A673 (cell line): ENCODE data around the gene AARS2. TPM values are rescaled to one million over a fixed set of nuclear protein-coding genes. Genes with fewer than 3 reads are reported as not detected.

ENCODE experiments used
- BruUV-seq: library from RNA; stranded (reverse); fragments of 400-500 nt; replicated peaks from 2 replicates; lab custom pipeline; 2021; lab: Mats Ljungman, UMichigan
- CTCF ChIA-PET: fragments of 300-600 bp; sonication (Branson Sonifier 250); formaldehyde crosslinking; loops from one replicate; lab custom pipeline; 2022; ENCODE audit warnings: antibody characterized with exemption; lab: Charles Lee
- POLR2A ChIA-PET: fragments of 300-600 bp; sonication (Branson Sonifier 250); formaldehyde crosslinking; loops from one replicate; lab custom pipeline; 2022; ENCODE audit warnings: antibody characterized with exemption; ENCODE audit not compliant: low non-redundant PET; lab: Charles Lee
- DNase-seq: peaks from one replicate; pipeline ENCODE4 v3.0.0-alpha.2; 2015; ENCODE audit warnings: low spot score
- H3K27ac ChIP-seq: fragments of 200-600 bp; sonication (generic); 2 replicates; pipeline ENCODE4 v1.5.1; 2016; ENCODE audit warnings: mixed run types, low read depth, mild to moderate bottlenecking, mixed read lengths, antibody characterized with exemption, low read length; ENCODE audit not compliant: poor library complexity, severe bottlenecking
- H3K27me3 ChIP-seq: fragments of 200-600 bp; sonication (generic); replicated peaks from 2 replicates; pipeline ENCODE4 v1.6.1; 2017; ENCODE audit warnings: mixed run types, low read depth, mild to moderate bottlenecking, mixed read lengths, antibody characterized with exemption, low read length; ENCODE audit not compliant: insufficient read depth, poor library complexity
- H3K36me3 ChIP-seq: fragments of 200-600 bp; sonication (generic); 2 replicates; pipeline ENCODE4 v1.6.1; 2016; ENCODE audit warnings: mixed run types, mild to moderate bottlenecking, mixed read lengths, antibody characterized with exemption, low read length; ENCODE audit not compliant: insufficient read depth, poor library complexity, severe bottlenecking
- H3K4me1 ChIP-seq: fragments of 200-600 bp; sonication (generic); 2 replicates; pipeline ENCODE4 v1.6.1; 2017; ENCODE audit warnings: mixed run types, mild to moderate bottlenecking, mixed read lengths, antibody characterized with exemption, low read length; ENCODE audit not compliant: insufficient read depth, poor library complexity, severe bottlenecking
- H3K4me3 ChIP-seq: fragments of 200-600 bp; sonication (generic); 2 replicates; pipeline ENCODE4 v1.5.1; 2016; ENCODE audit warnings: low read depth, mixed run types, mild to moderate bottlenecking, mixed read lengths, low read length; ENCODE audit not compliant: poor library complexity, severe bottlenecking
- H3K9me3 ChIP-seq: fragments of 200-600 bp; sonication (generic); 2 replicates; pipeline ENCODE4 v1.6.1; 2016; ENCODE audit warnings: mixed run types, low read depth, mild to moderate bottlenecking, mixed read lengths, antibody characterized with exemption, low read length; ENCODE audit not compliant: poor library complexity, severe bottlenecking
- CTCF ChIP-seq: fragments of 300-800, 200-600 bp; sonication (generic); conservative IDR thresholded peaks from 2 replicates; pipeline ENCODE4 v1.5.1; 2017; ENCODE audit warnings: low read depth, mild to moderate bottlenecking, antibody characterized with exemption, low read length, moderate library complexity, mixed read lengths
- EZH2 ChIP-seq: fragments of 200-600 bp; sonication (generic); IDR thresholded peaks from 2 replicates; pipeline ENCODE4 v1.6.1; 2017; ENCODE audit warnings: borderline replicate concordance, low read depth, mild to moderate bottlenecking, mixed read lengths, antibody characterized with exemption, low read length; ENCODE audit not compliant: poor library complexity, severe bottlenecking
- intact Hi-C: fragments of 100-400 bp; cut with micrococcal nuclease; formaldehyde crosslinking; loops from one replicate; pipeline ENCODE4 v1.10.0; 2022; ENCODE audit not compliant: unreplicated experiment
- total RNA-seq: library from RNA; stranded (reverse); gene quantifications from 2 replicates; pipeline ENCODE4 v1.2.3, GENCODE V29; 2021

Gene AARS2
- total RNA-seq, 1 experiment from 2014 or later, result 25.0 TPM

- no peak for DNase-seq
- no peak for TF ChIP-seq CTCF
- no peak for TF ChIP-seq EZH2
- Histone ChIP-seq H3K36me3 (peaks cover under 1% of the 10 kb centered on the region), H3K4me1 (no peaks in the 10 kb centered on the region), H3K9me3 (no peaks in the 10 kb centered on the region), H3K27me3 (peaks cover 45% of the 10 kb centered on the region), H3K27ac (no peak overlapping the region), H3K4me3 (no peak overlapping the region)
- BruUV-seq, result no TSS peak
- CTCF ChIA-PET, result interaction anchor here (1.0 to 1.1 kb wide), 2 partner anchors 18 to 27 kb away, joined by 3 to 11 read pairs; partner anchors contain the start of gene AARS2
- intact Hi-C loops, result no loop called here
- POLR2A ChIA-PET, result no interaction called here
Observed at GRCh38 chr6:44294832-44295791, 18.0 kb downstream of the AARS2 start.

- TF ChIP-seq EZH2 (no peak), CTCF (no peak)
- POLR2A ChIA-PET, result interaction anchor here (0.6 kb wide), 1 partner anchor 16 kb away, joined by 3 read pairs; no protein-coding TSS in a partner anchor
- intact Hi-C loops, result no loop called here
- DNase-seq, result no peak
- CTCF ChIA-PET, result no interaction called here
- BruUV-seq, result no TSS peak
- H3K9me3 ChIP-seq, result no peaks in the 10 kb centered on the region
- H3K27ac ChIP-seq, result no peak overlapping the region
- no peaks in the 10 kb centered on the region for H3K4me1 ChIP-seq
- H3K36me3 ChIP-seq, result no peaks in the 10 kb centered on the region
- peaks cover 57% of the 10 kb centered on the region for H3K27me3 ChIP-seq
- H3K4me3 ChIP-seq, result no peak overlapping the region
Observed at GRCh38 chr6:44292661-44293365, 20.3 kb downstream of the AARS2 start.

GRCh38 chr6:44291841-44292240 is 21.3 kb downstream of the AARS2 start:
- H3K27ac ChIP-seq, result no peak overlapping the region
- no peak overlapping the region for H3K4me3 ChIP-seq
- ChIA-PET CTCF (interaction anchor here (0.5 kb wide), 1 partner anchor 59 kb away, joined by 9 read pairs; no protein-coding TSS in a partner anchor), POLR2A (no interaction called here)
- no peaks in the 10 kb centered on the region for H3K4me1 ChIP-seq
- no peak for TF ChIP-seq EZH2
- TF ChIP-seq CTCF, result no peak
- peaks cover 53% of the 10 kb centered on the region for H3K27me3 ChIP-seq
- no peaks in the 10 kb centered on the region for H3K36me3 ChIP-seq
- DNase-seq, result no peak
- H3K9me3 ChIP-seq, result no peaks in the 10 kb centered on the region
- intact Hi-C loops, result no loop called here
- no TSS peak for BruUV-seq
